ENCODE results near the gene MUC5AC.

The MUC5AC gene

DNA sequence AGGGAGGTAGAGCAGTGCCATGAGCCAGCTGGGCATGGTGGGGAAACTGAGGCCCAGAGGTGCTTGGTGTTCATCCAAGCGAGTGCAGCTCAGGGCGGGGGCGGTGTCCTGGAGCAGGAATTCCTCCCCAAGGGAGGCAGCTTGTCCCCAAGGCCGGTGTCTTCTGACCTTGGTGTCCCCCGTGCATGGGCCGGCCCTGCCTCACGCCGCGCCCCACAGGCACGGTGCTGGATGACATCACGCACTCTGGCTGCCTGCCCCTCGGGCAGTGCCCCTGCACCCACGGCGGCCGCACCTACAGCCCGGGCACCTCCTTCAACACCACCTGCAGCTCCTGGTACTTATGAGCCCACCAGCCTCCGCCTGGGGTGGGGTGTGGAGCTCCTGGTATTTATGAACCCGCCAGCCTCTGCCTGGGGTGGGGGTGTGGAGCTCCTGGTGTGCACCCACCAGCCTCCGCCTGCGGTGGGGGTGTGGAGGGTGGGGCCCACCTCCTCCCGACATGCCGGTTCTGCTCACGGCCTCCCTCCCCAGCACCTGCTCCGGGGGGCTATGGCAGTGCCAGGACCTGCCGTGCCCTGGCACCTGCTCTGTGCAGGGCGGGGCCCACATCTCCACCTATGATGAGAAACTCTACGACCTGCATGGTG, 71.8 kb downstream of the MUC5AC start:
- no peak for DNase-seq

DNA sequence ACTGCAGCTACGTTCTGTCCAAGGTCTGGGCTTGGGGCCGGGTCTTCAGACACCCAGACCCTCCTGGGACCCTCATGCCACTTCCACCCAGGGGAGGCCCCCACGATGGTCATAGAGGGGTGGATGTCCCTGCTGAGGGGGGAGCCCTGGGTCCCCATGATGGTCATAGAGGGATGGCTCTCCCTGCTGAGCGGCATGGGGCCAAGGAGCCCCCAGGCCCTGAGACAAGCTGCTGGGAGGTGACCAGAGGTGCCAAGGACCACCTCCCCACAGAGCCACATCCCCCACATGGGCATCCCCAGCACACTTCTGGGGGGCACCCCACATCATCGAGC, 72.3 kb downstream of the MUC5AC start:
- DNase-seq = no peak

DNA sequence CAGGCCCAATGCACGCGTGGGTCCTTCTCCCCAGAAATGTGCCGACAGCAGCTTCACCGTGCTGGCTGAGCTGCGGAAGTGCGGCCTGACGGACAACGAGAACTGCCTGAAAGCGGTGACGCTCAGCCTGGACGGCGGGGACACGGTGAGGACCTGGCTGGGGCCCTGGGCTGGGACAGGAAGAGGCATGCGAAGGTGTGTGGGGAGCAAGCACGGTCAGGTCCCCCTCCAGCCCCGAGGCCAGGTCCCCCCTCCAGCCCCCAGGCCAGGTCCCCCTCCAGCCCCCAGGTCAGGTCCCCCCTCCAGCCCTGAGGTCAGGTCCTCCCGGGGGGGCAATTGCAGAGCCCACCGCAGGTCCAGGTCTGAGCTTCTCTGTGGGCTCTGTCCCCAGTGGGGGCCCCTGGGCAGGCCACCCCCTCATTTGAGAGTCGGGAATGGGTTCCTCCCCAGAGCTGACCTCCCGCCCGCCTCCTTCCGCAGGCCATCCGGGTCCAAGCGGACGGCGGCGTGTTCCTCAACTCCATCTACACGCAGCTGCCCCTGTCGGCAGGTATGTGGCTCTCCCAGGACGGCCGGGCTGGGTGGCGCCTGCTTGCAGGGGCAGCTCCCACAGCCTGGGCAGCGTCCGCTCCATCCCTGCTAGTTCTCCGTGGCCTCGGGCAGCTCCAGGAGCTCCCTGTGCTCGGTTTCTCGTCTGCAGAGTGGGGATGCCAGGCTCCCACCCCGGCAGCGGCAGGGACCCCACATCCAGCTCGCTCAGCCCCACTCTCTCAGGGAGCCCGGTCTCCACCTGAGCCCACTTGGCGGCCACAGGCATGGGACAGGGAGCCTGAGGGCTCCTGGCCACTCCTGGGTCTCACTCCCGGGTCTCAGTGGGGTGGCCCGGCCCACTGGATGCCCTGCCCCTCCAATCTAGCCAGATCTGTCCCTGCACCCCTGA, 73.0 kb downstream of the MUC5AC start:
- DNase-seq = no peak

DNA sequence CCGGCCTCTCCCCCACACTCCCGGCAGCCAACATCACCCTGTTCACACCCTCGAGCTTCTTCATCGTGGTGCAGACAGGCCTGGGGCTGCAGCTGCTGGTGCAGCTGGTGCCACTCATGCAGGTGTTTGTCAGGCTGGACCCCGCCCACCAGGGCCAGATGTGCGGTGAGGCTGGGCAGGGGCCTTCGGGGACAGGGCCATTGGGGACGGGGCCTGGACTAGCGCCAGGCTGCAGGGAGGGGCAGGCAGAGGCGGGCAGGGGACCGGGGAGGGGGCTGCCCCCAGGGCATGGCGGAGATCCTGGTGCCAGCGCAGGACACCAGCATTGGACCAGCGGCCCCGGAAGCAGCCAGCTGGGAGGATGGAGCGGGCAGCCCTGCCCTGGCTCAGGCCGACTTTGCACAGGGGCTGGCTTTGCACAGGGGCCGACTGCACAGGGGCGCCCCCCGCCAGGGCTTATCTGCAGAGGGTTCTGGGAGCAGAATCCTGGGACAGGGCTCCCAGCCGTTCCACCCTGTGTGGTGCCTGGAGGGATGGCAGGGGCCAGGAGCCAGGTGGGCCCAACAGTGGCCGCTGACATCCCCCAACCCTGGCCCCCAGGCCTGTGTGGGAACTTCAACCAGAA, 73.8 kb downstream of the MUC5AC start:
- no peak for DNase-seq

DNA sequence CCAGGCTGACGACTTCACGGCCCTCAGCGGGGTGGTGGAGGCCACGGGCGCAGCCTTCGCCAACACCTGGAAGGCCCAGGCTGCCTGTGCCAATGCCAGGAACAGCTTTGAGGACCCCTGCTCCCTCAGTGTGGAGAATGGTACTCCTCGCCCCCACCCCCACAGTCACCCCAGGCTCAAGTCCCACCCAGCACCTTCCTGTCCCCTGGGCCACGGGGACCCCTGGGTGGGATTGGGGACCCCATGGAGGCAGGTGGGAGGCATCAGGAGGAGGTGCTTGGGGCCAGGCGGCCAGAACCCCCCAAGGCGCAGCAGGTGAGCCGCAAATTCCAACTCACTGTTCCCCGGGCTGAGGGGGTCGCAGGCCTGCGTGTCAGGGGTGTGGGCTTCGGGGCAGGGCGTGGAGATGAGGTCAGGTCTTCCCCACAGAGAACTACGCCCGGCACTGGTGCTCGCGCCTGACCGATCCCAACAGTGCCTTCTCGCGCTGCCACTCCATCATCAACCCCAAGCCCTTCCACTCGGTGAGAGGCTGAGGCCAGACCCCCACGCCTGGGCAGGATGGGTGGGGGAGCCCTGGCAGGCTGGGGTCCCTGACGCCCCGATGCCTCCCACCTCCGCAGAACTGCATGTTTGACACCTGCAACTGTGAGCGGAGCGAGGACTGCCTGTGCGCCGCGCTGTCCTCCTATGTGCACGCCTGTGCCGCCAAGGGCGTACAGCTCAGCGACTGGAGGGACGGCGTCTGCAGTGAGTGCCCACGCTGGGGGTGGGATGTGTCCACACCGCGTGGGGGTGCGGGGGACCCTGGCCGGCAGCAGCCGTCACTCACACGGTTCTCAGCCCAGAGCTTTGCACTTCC, 74.5 kb downstream of the MUC5AC start:
- DNase-seq = no peak

DNA sequence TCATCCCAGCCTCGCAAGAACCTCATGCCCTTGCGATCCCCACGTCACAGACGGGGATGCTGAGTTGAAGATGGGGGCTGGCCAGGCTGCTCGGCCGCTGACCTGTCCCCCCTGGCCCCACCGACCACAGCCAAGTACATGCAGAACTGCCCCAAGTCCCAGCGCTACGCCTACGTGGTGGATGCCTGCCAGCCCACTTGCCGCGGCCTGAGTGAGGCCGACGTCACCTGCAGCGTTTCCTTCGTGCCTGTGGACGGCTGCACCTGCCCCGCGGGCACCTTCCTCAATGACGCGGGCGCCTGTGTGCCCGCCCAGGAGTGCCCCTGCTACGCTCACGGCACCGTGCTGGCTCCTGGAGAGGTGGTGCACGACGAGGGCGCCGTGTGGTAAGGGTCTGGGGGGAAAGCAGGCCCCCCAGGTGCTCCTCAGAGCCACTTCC, 75.1 kb downstream of the MUC5AC start:
- no peak for DNase-seq

DNA sequence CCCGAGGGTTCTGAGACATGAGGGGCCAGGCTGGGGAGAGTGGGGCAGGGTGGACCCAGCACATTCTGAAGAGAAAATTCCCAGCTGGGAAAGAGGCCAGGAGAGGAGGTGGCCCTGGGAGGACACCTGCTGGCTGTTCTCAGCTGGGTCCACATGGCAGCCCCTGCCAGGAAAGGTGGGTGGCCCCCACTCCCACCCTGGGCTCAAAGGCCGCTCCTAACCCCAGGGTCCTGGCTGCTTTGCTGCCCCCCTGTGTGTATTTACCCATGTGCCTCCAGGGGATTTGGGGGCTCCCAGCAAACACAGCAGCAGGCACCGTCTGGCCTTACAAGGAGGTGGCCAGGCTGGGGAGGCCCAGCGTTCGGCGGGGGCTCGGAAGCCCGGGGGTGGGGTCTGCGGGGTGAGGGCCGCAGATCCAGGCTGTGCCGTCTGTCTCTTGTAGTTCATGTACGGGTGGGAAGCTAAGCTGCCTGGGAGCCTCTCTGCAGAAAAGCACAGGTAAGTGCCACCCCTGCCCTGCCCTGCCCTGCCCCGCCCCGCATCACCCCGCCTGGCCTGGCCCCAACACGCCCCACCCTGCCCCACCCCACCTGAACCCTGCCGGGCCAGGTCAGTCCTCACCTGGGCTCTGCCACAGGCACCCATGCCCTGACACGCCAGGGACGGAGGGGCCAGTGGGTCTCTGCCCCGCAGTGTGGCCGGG, 75.7 kb downstream of the MUC5AC start:
- DNase-seq = no peak

DNA sequence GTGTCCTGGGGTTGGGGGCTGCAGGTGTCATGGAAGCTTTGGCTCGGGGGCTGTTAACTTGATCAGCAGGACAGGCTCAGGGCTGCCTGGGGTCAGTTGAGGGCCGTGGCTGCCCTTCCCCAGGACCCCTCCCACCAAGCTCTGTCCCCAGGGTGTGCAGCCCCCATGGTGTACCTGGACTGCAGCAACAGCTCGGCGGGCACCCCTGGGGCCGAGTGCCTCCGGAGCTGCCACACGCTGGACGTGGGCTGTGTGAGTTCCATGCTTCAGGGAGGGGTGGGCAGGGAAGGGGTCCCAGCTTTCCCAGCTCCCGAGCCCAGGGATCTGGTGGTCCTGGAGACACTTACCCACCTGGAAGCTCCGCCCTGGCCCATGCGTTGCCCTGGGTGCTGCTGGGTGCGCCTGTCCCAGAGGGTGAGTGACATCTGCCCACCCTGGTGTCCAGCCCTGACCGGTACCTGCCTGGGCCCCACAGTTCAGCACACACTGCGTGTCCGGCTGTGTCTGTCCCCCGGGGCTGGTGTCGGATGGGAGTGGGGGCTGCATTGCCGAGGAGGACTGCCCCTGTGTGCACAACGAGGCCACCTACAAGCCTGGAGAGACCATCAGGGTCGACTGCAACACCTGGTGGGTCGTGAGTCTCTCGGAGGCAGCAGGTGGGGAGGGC, 76.4 kb downstream of the MUC5AC start:
- no peak for DNase-seq

DNA sequence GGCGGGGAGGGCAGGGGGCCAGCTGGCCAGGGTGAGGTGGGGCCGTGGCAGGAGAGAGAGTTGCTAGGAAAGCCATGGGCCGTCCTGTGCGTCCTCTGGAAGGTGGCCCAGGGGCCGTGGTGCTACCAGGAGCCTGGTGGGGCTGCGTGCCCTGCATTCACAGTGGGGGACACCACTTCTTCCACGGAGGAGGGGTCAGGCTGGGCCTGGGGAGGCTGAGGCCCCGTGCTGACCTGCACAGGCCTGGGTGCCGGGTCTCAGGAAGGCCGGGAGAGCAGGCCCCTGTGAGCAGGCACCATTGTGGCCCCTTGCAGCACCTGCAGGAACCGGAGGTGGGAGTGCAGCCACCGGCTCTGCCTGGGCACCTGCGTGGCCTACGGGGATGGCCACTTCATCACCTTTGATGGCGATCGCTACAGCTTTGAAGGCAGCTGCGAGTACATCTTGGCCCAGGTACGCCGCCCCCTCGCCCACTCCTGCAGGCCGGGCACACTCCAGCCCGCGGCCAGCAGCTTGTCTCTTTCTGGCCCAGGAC, 77.1 kb downstream of the MUC5AC start:
- no peak for DNase-seq

DNA sequence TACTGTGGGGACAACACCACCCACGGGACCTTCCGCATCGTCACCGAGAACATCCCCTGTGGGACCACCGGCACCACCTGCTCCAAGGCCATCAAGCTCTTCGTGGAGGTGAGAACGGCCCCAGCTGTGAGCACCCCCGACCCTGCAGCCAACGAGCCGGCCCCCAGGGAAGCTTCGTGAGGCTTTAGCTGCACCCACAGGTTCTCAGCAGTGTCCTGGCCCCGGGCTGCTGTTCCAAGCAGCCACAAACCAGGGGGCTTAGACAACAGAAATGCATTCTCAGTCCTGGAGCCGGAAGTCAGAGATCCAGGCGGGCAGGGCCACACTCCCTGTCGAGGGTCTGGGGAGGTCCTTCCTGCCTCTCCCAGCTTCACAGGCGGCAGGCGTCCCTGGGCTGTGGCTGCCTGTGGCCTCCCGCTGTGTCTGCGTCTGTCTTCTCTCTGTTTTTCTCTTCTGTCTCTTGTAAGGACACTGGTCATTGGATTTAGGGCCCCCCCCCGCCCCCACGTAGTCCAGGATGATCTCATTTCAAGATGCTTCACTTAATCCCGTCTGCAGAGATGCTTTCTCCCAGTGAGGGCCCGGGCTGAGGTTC, 77.7 kb downstream of the MUC5AC start:
- DNase-seq = no peak

DNA sequence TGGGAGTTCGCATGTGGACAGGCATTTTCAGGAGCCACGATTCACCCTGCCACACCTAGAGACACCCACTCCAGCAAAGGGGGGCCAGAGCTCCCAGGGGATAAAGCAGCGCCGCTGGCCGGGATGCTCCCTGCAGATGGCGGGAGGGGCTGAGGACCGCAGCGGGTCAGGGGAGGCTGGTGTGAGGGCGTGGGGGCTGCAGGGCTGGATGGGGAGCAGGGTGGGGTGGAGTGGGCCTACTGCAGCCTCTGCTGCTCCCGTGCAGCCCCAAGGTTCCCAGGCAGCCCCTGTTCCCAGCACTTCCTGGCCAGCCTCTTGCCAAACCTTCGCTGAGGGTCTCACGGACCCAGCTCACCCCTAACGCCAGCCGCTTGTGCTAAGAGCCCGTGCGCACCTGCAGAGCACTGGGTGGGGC, 78.2 kb downstream of the MUC5AC start:
- DNase-seq = no peak

DNA sequence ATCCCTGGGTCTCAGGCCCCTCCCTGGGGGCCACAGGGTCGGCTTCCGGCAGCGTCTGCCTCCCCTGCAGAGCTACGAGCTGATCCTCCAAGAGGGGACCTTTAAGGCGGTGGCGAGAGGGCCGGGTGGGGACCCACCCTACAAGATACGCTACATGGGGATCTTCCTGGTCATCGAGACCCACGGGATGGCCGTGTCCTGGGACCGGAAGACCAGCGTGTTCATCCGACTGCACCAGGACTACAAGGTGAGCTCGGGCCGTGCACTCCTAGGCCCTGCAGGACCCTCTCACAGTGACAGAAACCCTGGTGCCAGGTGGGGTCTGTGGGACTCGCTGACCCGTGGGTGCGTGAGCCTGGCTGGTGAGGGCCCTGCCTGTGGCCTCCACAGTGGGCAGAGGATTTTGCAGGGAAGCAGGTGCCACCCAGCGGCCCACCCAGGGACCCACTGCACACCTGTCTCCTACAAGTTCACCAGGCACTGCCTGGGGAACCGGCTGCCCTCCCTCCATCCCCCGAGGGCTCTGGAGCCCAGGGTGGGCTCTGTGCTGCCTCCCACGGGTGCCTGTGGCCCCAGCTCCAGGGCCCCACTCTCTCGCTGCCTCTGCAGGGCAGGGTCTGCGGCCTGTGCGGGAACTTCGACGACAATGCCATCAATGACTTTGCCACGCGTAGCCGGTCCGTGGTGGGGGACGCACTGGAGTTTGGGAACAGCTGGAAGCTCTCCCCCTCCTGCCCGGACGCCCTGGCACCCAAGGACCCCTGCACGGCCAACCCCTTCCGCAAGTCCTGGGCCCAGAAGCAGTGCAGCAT, 78.8 kb downstream of the MUC5AC start:
- no peak for DNase-seq

DNA sequence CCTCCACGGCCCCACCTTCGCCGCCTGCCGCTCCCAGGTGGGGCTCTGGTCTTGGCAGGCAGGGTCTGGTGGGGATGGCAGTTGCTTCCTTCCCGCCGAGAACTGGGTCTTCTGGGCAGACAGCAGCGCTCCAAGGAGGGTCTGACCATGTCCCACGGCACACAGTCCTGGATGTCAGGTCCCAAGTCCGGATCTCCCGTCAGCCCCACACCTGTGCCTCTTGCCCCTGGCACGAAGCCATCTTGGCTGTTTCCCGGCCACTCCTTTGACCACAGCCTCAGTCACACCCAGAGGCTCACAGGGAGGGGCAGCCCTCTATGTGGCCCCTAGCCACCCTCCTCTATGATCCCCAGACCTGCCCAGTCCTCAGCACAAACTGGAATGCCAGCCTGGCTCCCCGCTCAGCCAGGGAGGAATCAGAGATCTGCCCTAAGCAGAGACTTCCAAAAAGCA, 79.4 kb downstream of the MUC5AC start:
- DNase-seq = no peak

DNA sequence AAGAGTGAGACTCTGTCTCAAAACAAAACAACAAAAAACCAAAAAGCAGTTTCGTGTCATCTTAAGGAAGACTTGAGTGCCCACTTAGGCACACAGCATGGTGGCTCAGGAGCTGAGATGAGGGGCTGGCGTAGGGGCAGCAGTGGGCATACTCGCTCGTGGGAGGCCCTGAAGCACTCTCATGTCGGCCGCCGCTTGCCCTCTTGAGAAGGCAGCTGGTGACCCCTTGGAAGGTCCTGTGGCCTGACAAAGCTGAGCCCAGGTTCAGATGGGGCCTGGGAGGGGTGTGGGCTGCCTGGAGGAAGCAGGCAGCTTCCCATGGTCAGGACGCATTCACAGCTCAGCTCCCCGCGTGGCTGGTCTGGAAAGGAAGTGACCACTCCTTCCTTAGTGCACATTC, 80.1 kb downstream of the MUC5AC start:
- no peak for DNase-seq

DNA sequence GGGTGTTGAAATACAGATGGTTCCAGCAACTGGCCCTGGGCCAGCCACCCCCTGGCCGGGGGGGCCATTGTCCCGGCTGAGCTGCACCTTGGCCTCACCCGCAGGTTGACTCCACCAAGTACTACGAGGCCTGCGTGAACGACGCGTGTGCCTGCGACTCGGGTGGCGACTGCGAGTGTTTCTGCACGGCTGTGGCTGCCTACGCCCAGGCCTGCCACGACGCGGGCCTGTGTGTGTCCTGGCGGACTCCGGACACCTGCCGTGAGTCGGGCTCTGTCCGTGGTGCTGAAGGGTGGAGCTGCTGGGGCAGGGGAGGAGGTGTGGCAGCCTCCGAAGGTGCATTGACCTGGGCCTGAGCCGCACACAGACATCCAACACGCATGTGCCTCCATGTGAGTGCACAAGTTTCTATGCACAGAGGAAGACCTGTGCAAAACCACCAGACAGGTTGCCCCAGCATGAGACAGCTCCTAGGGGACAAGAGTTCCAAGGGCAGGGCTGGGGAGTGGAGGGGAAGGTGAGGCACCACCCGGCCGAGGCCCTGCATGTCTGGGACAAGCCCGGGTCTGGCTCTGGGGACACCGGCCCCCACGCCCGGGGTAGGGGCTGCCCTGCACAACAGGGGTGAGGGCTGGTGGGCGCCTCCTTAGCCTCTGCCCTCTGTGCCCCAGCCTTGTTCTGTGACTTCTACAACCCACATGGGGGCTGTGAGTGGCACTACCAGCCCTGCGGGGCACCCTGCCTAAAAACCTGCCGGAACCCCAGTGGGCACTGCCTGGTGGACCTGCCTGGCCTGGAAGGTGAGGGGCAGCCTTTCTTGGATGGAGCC, 81.2 kb downstream of the MUC5AC start:
- DNase-seq = no peak

DNA sequence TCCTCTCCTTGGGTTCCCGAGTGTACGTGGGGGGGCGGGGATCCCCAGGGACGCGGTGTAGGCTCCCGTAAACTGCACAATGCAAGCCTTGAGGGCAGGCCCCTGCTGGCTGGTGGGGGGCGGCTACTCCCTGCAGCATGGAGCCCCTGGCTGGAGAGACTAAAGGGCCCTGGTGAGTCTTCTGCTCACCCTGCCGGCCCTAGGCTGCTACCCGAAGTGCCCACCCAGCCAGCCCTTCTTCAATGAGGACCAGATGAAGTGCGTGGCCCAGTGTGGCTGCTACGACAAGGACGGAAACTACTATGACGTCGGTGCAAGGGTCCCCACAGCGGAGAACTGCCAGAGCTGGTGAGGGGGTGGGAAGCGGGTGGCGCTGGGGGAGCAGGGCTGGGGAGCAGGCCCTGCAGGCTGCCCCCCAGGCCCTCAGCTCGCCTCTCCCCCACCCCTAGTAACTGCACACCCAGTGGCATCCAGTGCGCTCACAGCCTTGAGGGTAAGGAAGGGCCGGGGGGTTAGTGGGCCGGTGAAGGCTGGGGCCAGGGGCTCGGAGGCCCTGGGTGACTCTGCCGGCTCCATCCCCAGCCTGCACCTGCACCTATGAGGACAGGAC, 81.9 kb downstream of the MUC5AC start:
- no peak for DNase-seq

DNA sequence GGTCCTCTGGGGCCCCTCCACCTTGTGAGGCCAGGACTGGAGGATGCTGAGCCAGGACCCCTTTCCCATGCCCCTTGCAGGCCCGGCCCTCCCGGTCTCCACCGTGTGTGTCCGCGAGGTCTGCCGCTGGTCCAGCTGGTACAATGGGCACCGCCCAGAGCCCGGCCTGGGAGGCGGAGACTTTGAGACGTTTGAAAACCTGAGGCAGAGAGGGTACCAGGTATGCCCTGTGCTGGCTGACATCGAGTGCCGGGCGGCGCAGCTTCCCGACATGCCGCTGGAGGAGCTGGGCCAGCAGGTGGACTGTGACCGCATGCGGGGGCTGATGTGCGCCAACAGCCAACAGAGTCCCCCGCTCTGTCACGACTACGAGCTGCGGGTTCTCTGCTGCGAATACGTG, 83.0 kb downstream of the MUC5AC start:
- DNase-seq = no peak

DNA sequence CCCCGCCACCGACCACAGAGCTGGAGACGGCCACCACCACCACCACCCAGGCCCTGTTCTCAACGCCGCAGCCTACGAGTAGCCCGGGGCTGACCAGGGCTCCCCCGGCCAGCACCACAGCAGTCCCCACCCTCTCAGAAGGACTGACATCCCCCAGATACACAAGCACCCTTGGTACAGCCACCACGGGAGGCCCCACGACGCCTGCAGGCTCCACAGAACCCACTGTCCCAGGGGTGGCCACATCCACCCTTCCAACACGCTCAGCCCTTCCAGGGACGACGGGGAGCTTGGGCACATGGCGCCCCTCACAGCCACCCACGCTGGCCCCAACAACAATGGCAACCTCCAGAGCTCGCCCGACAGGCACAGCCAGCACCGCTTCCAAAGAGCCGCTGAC, 84.0 kb downstream of the MUC5AC start:
- no peak for DNase-seq

DNA sequence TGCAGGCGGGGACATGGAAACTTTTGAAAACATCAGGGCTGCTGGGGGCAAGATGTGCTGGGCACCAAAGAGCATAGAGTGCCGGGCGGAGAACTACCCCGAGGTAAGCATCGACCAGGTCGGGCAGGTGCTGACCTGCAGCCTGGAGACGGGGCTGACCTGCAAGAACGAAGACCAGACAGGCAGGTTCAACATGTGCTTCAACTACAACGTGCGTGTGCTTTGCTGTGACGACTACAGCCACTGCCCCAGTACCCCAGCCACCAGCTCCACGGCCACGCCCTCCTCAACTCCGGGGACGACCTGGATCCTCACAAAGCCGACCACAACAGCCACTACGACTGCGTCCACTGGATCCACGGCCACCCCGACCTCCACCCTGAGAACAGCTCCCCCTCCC, 84.5 kb downstream of the MUC5AC start:
- no peak for DNase-seq

Data from suppressor macrophage treated with lipopolysaccharide for 4 hours (primary cell).